ENCODE results near the gene PTPDC1.

Gene PTPDC1

DNA sequence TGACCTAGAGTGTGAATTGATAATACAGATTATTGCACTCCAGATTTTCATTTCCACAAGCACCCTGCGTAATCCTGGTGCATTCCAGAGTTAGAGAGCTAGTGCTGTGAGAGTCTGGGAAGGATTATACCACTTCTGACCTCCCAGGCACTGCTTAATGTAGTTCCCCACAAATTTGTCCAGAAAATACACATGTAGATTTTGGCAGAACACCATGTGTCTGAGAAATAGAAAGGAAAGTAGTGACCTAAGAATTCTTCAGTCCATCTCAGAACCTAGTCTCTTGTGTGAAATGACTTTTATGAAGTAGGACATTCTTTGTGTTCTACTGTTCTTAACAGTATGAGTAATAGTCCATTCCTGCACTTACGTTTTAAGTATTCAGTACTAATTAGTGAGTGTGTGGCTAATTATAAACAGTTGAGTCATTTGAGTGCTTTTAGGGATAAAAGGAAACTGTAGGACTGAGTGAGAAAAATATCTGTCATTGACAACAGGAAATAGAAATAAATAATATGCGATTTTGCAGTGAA lies 27.8 kb upstream of the PTPDC1 start:
- H2BK120ac ChIP-seq (ENCODE audit: low read depth, low read length), result no peak overlapping the region
- H3K36me3 ChIP-seq (ENCODE audit: control insufficient read depth, insufficient read depth, low read length), result no peaks in the 10 kb centered on the region
- no peak overlapping the region for H3K4me2 ChIP-seq (ENCODE audit: low read length)
- no CpG with 5 or more reads among the region's 3 CpGs for WGBS (ENCODE audit: extremely low coverage, insufficient coverage, low lambda C conversion rate)
- no peak overlapping the region for H4K5ac ChIP-seq (ENCODE audit: low read length)
- no peak overlapping the region for H3K9ac ChIP-seq (ENCODE audit: low read length)
- no peak overlapping the region for H3K4me3 ChIP-seq (ENCODE audit: low read length)
- no peak overlapping the region for H3K23ac ChIP-seq (ENCODE audit: low read length)
- H3K79me2 ChIP-seq (ENCODE audit: control insufficient read depth, insufficient read depth, low read length), result no peaks in the 10 kb centered on the region
- no peak overlapping the region for H2BK5ac ChIP-seq (ENCODE audit: low read length)
- no peak overlapping the region for H3K27ac ChIP-seq (ENCODE audit: low read depth, low read length)
- no peaks in the 10 kb centered on the region for H3K27me3 ChIP-seq (ENCODE audit: insufficient read depth, low read length, poor library complexity)
- H4K8ac ChIP-seq (ENCODE audit: low read depth, low read length), result no peak overlapping the region
- no peak for DNase-seq
- no peak overlapping the region for H3K4ac ChIP-seq (ENCODE audit: low read depth, low read length)
- no peaks in the 10 kb centered on the region for H3K4me1 ChIP-seq (ENCODE audit: control insufficient read depth, low read depth, low read length)
- no peak overlapping the region for H2BK15ac ChIP-seq (replicated peaks; ENCODE audit: low read depth)
- H3K18ac ChIP-seq (ENCODE audit: low read length), result no peak overlapping the region
- H3K79me1 ChIP-seq (ENCODE audit: low read length), result no peaks in the 10 kb centered on the region
- no peak overlapping the region for H2AK5ac ChIP-seq (ENCODE audit: low read length)
- H3K56ac ChIP-seq (ENCODE audit: low read length), result no peak overlapping the region

DNA sequence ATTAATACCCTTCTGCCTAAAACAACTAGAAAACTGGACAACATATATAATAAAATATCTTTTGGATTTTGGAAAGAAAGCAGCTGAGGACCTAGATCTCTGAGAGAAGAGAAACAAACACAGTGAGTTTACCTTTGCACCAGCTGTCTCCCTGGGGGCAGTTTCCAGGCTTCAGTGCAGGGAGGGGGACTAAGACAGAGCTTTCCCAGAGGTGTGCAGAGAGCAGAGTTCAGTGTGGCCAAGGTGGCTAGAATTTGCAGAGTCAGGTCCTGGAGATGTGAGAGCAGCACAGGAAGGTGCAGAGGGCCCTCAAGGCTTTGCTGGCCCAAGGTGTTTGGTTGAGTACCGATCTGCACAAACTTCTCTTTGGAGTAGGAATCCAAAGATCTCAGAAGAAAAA lies 26.3 kb upstream of the PTPDC1 start:
- H3K18ac ChIP-seq (ENCODE audit: low read length), result no peak overlapping the region
- no peak overlapping the region for H3K23ac ChIP-seq (ENCODE audit: low read length)
- WGBS (ENCODE audit: extremely low coverage, insufficient coverage, low lambda C conversion rate), result no CpG with 5 or more reads among the region's 1 CpG
- no peaks in the 10 kb centered on the region for H3K79me1 ChIP-seq (ENCODE audit: low read length)
- H2BK5ac ChIP-seq (ENCODE audit: low read length), result no peak overlapping the region
- no peak overlapping the region for H4K8ac ChIP-seq (ENCODE audit: low read depth, low read length)
- H2AK5ac ChIP-seq (ENCODE audit: low read length), result no peak overlapping the region
- no peaks in the 10 kb centered on the region for H3K79me2 ChIP-seq (ENCODE audit: control insufficient read depth, insufficient read depth, low read length)
- H4K5ac ChIP-seq (ENCODE audit: low read length), result no peak overlapping the region
- no peak overlapping the region for H3K9ac ChIP-seq (ENCODE audit: low read length)
- no peak overlapping the region for H3K4me2 ChIP-seq (ENCODE audit: low read length)
- no peak overlapping the region for H2BK15ac ChIP-seq (replicated peaks; ENCODE audit: low read depth)
- H3K36me3 ChIP-seq (ENCODE audit: control insufficient read depth, insufficient read depth, low read length), result no peaks in the 10 kb centered on the region
- no peak overlapping the region for H2BK120ac ChIP-seq (ENCODE audit: low read depth, low read length)
- H3K27me3 ChIP-seq (ENCODE audit: insufficient read depth, low read length, poor library complexity), result no peaks in the 10 kb centered on the region
- no peak overlapping the region for H3K4ac ChIP-seq (ENCODE audit: low read depth, low read length)
- DNase-seq, result no peak
- no peak overlapping the region for H3K27ac ChIP-seq (ENCODE audit: low read depth, low read length)
- no peak overlapping the region for H3K56ac ChIP-seq (ENCODE audit: low read length)
- no peak overlapping the region for H3K4me3 ChIP-seq (ENCODE audit: low read length)
- H3K4me1 ChIP-seq (ENCODE audit: control insufficient read depth, low read depth, low read length), result no peaks in the 10 kb centered on the region

DNA sequence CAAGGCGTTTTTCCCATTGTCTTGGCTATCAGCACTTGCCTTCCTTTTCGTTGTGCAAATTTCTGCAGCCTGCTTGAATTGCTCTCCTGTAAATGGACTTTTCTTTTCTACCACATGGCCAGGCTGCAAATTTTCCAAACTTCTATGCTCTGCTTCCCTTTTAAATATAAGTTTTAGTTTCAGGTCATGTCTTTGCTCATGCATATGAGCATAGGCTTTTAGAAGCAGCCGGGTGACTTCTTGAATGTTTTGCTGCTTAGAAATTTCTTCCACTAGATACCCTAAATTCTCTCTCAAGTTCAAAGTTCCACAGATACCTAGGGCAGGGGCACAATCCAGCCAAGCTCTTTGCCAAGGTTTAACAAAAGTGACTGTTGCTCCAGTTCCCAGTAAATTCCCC lies 22.4 kb upstream of the PTPDC1 start:
- no peak overlapping the region for H2BK120ac ChIP-seq (ENCODE audit: low read depth, low read length)
- no CpG with 5 or more reads among the region's 3 CpGs for WGBS (ENCODE audit: extremely low coverage, insufficient coverage, low lambda C conversion rate)

GRCh38 chr9:94065535-94065961 lies 18.7 kb upstream of the PTPDC1 start:
- Histone ChIP-seq H3K79me1 (ENCODE audit: low read length) (no peaks in the 10 kb centered on the region), H2BK15ac (replicated peaks; ENCODE audit: low read depth) (no peak overlapping the region), H3K56ac (ENCODE audit: low read length) (no peak overlapping the region), H3K4ac (ENCODE audit: low read depth, low read length) (no peak overlapping the region), H3K79me2 (ENCODE audit: control insufficient read depth, insufficient read depth, low read length) (no peaks in the 10 kb centered on the region), H3K9ac (ENCODE audit: low read length) (no peak overlapping the region), H3K27ac (ENCODE audit: low read depth, low read length) (no peak overlapping the region), H2BK120ac (ENCODE audit: low read depth, low read length) (no peak overlapping the region), H3K36me3 (ENCODE audit: control insufficient read depth, insufficient read depth, low read length) (no peaks in the 10 kb centered on the region), H3K4me3 (ENCODE audit: low read length) (no peak overlapping the region), H4K8ac (ENCODE audit: low read depth, low read length) (no peak overlapping the region), H2BK5ac (ENCODE audit: low read length) (no peak overlapping the region), H2AK5ac (ENCODE audit: low read length) (no peak overlapping the region), H3K4me2 (ENCODE audit: low read length) (no peak overlapping the region), H3K18ac (ENCODE audit: low read length) (no peak overlapping the region), H4K5ac (ENCODE audit: low read length) (no peak overlapping the region), H3K23ac (ENCODE audit: low read length) (no peak overlapping the region), H3K27me3 (ENCODE audit: insufficient read depth, low read length, poor library complexity) (no peaks in the 10 kb centered on the region), H3K4me1 (ENCODE audit: control insufficient read depth, low read depth, low read length) (no peaks in the 10 kb centered on the region)
- no CpG with 5 or more reads among the region's 2 CpGs for WGBS (ENCODE audit: extremely low coverage, insufficient coverage, low lambda C conversion rate)
- peak; percentile 90 for DNase-seq

More for the DNA sequence above, 22.4 kb upstream of the PTPDC1 start:
- no peak overlapping the region for H3K4me3 ChIP-seq (ENCODE audit: low read length)
- H2BK15ac ChIP-seq (replicated peaks; ENCODE audit: low read depth), result no peak overlapping the region
- H4K5ac ChIP-seq (ENCODE audit: low read length), result no peak overlapping the region
- no peak overlapping the region for H3K4me2 ChIP-seq (ENCODE audit: low read length)
- H2BK5ac ChIP-seq (ENCODE audit: low read length), result no peak overlapping the region
- no peak overlapping the region for H4K8ac ChIP-seq (ENCODE audit: low read depth, low read length)
- no peaks in the 10 kb centered on the region for H3K27me3 ChIP-seq (ENCODE audit: insufficient read depth, low read length, poor library complexity)
- H2AK5ac ChIP-seq (ENCODE audit: low read length), result no peak overlapping the region
- H3K4ac ChIP-seq (ENCODE audit: low read depth, low read length), result no peak overlapping the region
- H3K18ac ChIP-seq (ENCODE audit: low read length), result no peak overlapping the region
- H3K27ac ChIP-seq (ENCODE audit: low read depth, low read length), result no peak overlapping the region
- no peak for DNase-seq
- H3K56ac ChIP-seq (ENCODE audit: low read length), result no peak overlapping the region
- no peaks in the 10 kb centered on the region for H3K4me1 ChIP-seq (ENCODE audit: control insufficient read depth, low read depth, low read length)
- H3K79me1 ChIP-seq (ENCODE audit: low read length), result no peaks in the 10 kb centered on the region
- no peak overlapping the region for H3K23ac ChIP-seq (ENCODE audit: low read length)
- no peak overlapping the region for H3K9ac ChIP-seq (ENCODE audit: low read length)
- H3K36me3 ChIP-seq (ENCODE audit: control insufficient read depth, insufficient read depth, low read length), result no peaks in the 10 kb centered on the region
- no peaks in the 10 kb centered on the region for H3K79me2 ChIP-seq (ENCODE audit: control insufficient read depth, insufficient read depth, low read length)

DNA sequence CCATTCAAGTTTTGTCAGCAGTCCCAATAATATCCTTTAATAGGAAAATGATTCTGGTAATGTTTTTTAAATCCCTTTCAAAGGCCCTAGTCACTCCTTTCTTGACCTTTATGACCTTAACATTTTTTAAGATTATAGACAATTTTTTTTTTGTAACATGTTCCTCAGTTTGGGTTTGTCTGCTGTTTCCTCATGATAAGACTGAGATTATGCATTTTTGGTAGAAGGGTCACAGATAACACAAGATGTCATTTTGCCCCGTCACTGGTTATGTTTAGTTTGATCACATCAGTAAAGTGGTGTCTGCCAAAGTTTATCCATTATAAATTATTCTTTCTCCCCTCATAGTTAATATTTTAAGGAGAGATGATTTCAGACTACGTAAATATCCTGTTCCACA lies 16.0 kb upstream of the PTPDC1 start:
- Histone ChIP-seq H4K5ac (ENCODE audit: low read length) (no peak overlapping the region), H2AK5ac (ENCODE audit: low read length) (no peak overlapping the region), H3K27me3 (ENCODE audit: insufficient read depth, low read length, poor library complexity) (no peaks in the 10 kb centered on the region), H3K79me1 (ENCODE audit: low read length) (no peaks in the 10 kb centered on the region), H2BK15ac (replicated peaks; ENCODE audit: low read depth) (no peak overlapping the region), H3K4ac (ENCODE audit: low read depth, low read length) (no peak overlapping the region), H3K4me1 (ENCODE audit: control insufficient read depth, low read depth, low read length) (no peaks in the 10 kb centered on the region), H3K56ac (ENCODE audit: low read length) (no peak overlapping the region), H3K9ac (ENCODE audit: low read length) (no peak overlapping the region), H3K4me2 (ENCODE audit: low read length) (no peak overlapping the region), H3K79me2 (ENCODE audit: control insufficient read depth, insufficient read depth, low read length) (no peaks in the 10 kb centered on the region), H3K36me3 (ENCODE audit: control insufficient read depth, insufficient read depth, low read length) (no peaks in the 10 kb centered on the region), H2BK5ac (ENCODE audit: low read length) (no peak overlapping the region), H3K18ac (ENCODE audit: low read length) (no peak overlapping the region), H3K27ac (ENCODE audit: low read depth, low read length) (no peak overlapping the region), H4K8ac (ENCODE audit: low read depth, low read length) (no peak overlapping the region), H2BK120ac (ENCODE audit: low read depth, low read length) (no peak overlapping the region), H3K4me3 (ENCODE audit: low read length) (no peak overlapping the region), H3K23ac (ENCODE audit: low read length) (no peak overlapping the region)
- DNase-seq, result no peak
- no CpG with 5 or more reads among the region's 2 CpGs for WGBS (ENCODE audit: extremely low coverage, insufficient coverage, low lambda C conversion rate)

DNA sequence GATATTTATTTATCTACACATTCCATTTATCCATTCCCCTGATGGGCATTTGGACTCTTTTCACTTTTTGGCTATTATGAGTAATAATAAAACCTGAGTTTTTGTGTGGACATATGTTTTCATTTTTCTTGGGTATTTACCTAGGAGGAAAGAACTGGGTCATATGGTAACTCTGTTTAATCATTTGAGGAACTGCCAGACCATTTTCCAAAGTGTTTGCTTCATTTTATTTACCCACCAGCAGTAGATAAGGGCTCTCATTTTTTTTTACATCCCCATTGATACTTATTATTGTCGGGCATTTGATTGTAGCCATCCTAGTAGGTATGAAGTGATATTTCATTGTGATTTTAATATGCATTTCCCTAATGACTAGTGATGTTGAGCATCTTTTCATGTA lies 7.7 kb upstream of the PTPDC1 start:
- no peaks in the 10 kb centered on the region for H3K4me1 ChIP-seq (ENCODE audit: control insufficient read depth, low read depth, low read length)
- H3K27ac ChIP-seq (ENCODE audit: low read depth, low read length), result no peak overlapping the region
- H3K79me1 ChIP-seq (ENCODE audit: low read length), result no peaks in the 10 kb centered on the region
- H4K8ac ChIP-seq (ENCODE audit: low read depth, low read length), result no peak overlapping the region
- no peaks in the 10 kb centered on the region for H3K27me3 ChIP-seq (ENCODE audit: insufficient read depth, low read length, poor library complexity)
- H3K56ac ChIP-seq (ENCODE audit: low read length), result no peak overlapping the region
- H3K9ac ChIP-seq (ENCODE audit: low read length), result no peak overlapping the region
- H3K79me2 ChIP-seq (ENCODE audit: control insufficient read depth, insufficient read depth, low read length), result no peaks in the 10 kb centered on the region
- no peak overlapping the region for H2BK15ac ChIP-seq (replicated peaks; ENCODE audit: low read depth)
- H3K18ac ChIP-seq (ENCODE audit: low read length), result no peak overlapping the region
- no peak overlapping the region for H2BK120ac ChIP-seq (ENCODE audit: low read depth, low read length)
- H3K36me3 ChIP-seq (ENCODE audit: control insufficient read depth, insufficient read depth, low read length), result no peaks in the 10 kb centered on the region
- DNase-seq, result no peak
- H3K4ac ChIP-seq (ENCODE audit: low read depth, low read length), result no peak overlapping the region
- no peak overlapping the region for H3K23ac ChIP-seq (ENCODE audit: low read length)
- H2AK5ac ChIP-seq (ENCODE audit: low read length), result no peak overlapping the region
- H3K4me3 ChIP-seq (ENCODE audit: low read length), result no peak overlapping the region
- no peak overlapping the region for H4K5ac ChIP-seq (ENCODE audit: low read length)
- no peak overlapping the region for H2BK5ac ChIP-seq (ENCODE audit: low read length)
- H3K4me2 ChIP-seq (ENCODE audit: low read length), result no peak overlapping the region
- no CpG with 5 or more reads among the region's 1 CpG for WGBS (ENCODE audit: extremely low coverage, insufficient coverage, low lambda C conversion rate)
